Stimulated activated effector memory CD8-positive, alpha-beta T cell treated with anti-CD3 and anti-CD28 coated beads, Interleukin-12 subunit alpha, Interleukin-12 subunit beta, amount 100 ng/mL, for 72 hours (primary cell): ENCODE results near the gene ADAMTS18.
A peak's percentile ranks its signal among the peaks of the same experiment; 100 is the strongest.

Experiments
- ATAC-seq: fragments of 150-1000 bp; cut with Tn5 transposase; 2 replicates; pipeline ENCODE4 v1.10.0; 2021
- DNase-seq, 2 donors: peaks; one replicate each; pipeline ENCODE4 v3.0.0; 2021 to 2022; ENCODE audit warnings: low spot score in 2 of 2
- H3K27ac Mint-ChIP-seq: one replicate; pipeline ENCODE4 v1.8.0; 2022; ENCODE audit warnings: mild to moderate bottlenecking, mixed read lengths
- H3K36me3 Mint-ChIP-seq: one replicate; pipeline ENCODE4 v1.8.0; 2022; ENCODE audit warnings: mild to moderate bottlenecking, mixed read lengths
- H3K4me1 Mint-ChIP-seq: one replicate; pipeline ENCODE4 v1.8.0; 2022; ENCODE audit warnings: mixed read lengths
- H3K4me3 Mint-ChIP-seq: one replicate; pipeline ENCODE4 v1.8.0; 2022; ENCODE audit warnings: mild to moderate bottlenecking, mixed read lengths
- H3K9me3 Mint-ChIP-seq: one replicate; pipeline ENCODE4 v1.8.0; 2022; ENCODE audit warnings: mixed read lengths

ADAMTS18 gene

DNA sequence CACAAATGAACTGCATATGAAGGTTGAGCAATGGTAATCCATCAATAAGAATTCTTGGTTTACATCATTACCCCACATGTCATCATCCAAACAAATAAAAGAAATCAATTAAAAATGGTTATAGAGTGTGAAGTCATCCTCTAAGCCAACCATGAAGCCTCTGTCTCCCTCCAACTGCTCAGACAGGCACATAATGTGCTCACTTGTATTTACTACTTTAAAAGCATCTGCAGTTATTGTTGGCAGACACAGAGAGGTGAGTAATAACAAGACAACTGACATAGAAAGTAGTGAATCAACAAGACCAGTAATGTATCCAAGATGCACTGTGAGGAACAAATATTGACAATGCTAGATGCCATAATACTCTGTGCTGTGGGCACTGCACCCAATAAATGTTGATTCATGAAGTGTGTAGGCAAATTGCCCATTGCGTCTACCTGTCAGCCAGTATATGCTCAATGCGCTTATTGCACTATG is 20.0 kb downstream of the ADAMTS18 start:
- no peak overlapping the region for H3K27ac Mint-ChIP-seq
- H3K4me3 Mint-ChIP-seq: no peak overlapping the region
- ATAC-seq (no peak), DNase-seq (no peak)
- H3K4me1 Mint-ChIP-seq: no peaks in the 10 kb centered on the region
- H3K9me3 Mint-ChIP-seq: peaks cover 5% of the 10 kb centered on the region
- no peaks in the 10 kb centered on the region for H3K36me3 Mint-ChIP-seq

DNA sequence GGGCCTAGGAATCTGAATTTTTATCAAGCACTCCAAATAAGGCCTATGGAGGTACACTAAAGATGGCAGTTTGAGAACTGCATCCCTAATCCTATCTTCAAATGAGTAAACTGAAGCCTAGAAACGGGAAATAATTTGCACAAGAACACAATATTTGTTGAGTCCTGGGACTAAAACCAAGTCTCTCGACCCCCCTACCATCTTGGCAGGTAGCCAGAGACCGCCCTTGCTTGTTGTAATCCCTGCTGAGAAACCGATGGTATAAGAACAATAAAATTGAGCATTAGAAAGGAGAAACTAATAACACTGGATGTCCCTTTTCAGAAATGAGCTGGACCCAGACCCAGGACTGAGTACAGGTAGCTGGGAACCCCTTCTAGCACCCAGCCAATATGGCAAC is 24.4 kb downstream of the ADAMTS18 start:
- no peak overlapping the region for H3K4me3 Mint-ChIP-seq
- no peak for ATAC-seq
- no peak for DNase-seq
- H3K36me3 Mint-ChIP-seq: no peaks in the 10 kb centered on the region
- H3K4me1 Mint-ChIP-seq: no peaks in the 10 kb centered on the region
- H3K9me3 Mint-ChIP-seq: peaks cover 8% of the 10 kb centered on the region
- no peak overlapping the region for H3K27ac Mint-ChIP-seq

DNA sequence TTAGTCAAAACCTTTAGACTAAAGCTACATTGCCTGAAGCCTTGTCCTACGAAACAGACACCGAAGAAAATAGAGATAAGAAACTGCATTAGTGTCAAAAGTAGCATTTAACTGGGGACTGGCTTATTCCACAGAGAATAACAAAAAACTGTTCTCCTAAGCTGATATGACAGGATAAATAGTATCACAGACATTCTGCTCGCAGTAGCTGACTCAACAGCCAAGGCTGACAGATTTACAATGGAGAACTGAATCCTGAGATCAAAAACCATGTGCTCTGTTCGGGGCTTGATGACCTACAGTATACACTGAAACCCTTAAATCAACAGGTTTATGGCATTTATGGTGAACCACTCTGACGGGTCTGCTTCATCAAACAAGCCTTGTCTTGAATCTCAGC is 25.5 kb downstream of the ADAMTS18 start:
- DNase-seq (no peak), ATAC-seq (no peak)
- no peak overlapping the region for H3K27ac Mint-ChIP-seq
- no peaks in the 10 kb centered on the region for H3K4me1 Mint-ChIP-seq
- H3K9me3 Mint-ChIP-seq: peaks cover 8% of the 10 kb centered on the region
- H3K4me3 Mint-ChIP-seq: no peak overlapping the region
- no peaks in the 10 kb centered on the region for H3K36me3 Mint-ChIP-seq

DNA sequence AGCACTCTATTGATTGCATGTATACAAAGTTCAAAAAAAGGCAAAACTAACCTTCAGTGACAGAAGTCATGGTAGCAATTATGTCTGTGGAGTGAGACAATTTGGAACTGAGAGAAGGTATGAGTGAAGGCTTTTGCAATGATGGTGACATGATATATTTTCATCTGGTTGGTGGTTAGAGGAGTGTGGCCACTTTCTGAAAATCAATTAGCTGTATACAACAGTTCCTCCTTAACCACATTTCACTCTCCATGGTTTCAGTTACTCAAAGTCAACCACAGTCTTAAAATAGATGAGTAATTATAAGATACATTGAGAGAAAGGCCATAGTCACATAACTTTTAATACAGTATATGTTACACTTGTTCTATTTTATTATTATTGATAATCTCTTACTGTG is 26.2 kb downstream of the ADAMTS18 start:
- ATAC-seq (peak; percentile 67), DNase-seq (no peak)
- no peak overlapping the region for H3K4me3 Mint-ChIP-seq
- H3K9me3 Mint-ChIP-seq: peaks cover 8% of the 10 kb centered on the region
- no peak overlapping the region for H3K27ac Mint-ChIP-seq
- H3K36me3 Mint-ChIP-seq: no peaks in the 10 kb centered on the region
- no peaks in the 10 kb centered on the region for H3K4me1 Mint-ChIP-seq

DNA sequence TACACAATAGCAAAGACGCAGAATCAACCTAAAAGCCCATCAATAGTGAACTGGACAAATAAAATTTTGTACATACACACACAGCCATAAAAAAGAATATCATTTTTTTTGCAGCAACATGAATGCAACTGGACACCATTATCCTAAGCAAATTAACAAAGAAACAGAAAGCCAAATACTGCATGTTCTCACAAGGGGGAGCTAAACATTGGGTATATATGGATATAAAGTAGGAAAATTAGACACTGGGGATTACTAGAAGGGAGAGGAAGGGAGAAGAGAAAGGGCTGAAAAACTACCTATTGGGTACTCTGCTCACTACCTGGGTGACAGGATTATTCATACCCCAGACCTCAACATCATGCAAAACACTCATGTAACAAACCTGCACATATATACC is 28.2 kb downstream of the ADAMTS18 start:
- DNase-seq: no peak
- H3K27ac Mint-ChIP-seq: no peak overlapping the region
- H3K4me3 Mint-ChIP-seq: no peak overlapping the region
- no peaks in the 10 kb centered on the region for H3K4me1 Mint-ChIP-seq
- ATAC-seq: no peak
- peaks cover 8% of the 10 kb centered on the region for H3K9me3 Mint-ChIP-seq
- H3K36me3 Mint-ChIP-seq: no peaks in the 10 kb centered on the region

DNA sequence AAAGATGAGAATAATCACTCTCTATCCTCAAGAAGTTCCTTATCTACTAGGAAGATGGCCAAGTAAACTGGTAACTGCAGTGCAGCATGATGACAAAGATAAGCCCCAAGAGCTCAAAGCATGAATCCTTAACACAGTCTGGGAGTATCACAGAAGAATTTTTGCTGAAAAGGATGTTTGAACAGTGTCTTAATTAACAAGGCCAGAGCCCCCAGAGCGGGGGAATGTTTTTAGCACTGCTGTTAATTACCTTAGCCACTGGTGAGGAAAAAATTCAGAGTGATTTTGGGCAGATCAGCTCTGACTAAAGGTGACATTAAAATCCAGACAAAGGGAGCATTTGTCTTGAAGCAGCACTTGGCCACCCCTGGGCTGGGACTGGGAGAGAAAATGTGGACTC is 30.1 kb downstream of the ADAMTS18 start:
- no peak for DNase-seq
- Mint-ChIP-seq H3K4me1 (no peaks in the 10 kb centered on the region), H3K36me3 (no peaks in the 10 kb centered on the region), H3K9me3 (peaks cover 3% of the 10 kb centered on the region), H3K4me3 (no peak overlapping the region), H3K27ac (no peak overlapping the region)
- no peak for ATAC-seq

DNA sequence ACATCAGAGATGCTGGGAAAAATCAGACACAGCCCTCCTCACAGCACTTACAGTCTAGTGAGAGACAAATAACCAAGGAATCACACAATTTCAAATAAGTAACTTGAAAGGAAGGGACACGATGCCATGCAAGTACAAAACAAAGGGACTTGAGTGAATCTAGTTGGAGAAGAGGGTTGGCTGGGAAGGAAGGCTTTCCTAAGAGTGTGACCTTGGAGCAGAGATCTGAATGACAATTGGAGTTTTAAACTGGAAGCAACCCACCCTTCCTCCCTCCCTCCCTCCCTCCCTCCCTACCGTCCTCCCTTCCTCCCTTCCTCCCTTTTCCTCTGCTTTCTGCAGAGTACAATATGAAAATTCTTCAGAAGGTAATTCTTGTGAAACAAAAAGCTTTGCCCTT is 31.1 kb downstream of the ADAMTS18 start:
- no peaks in the 10 kb centered on the region for H3K36me3 Mint-ChIP-seq
- ATAC-seq (no peak), DNase-seq (no peak)
- H3K27ac Mint-ChIP-seq: no peak overlapping the region
- H3K4me3 Mint-ChIP-seq: no peak overlapping the region
- H3K4me1 Mint-ChIP-seq: no peaks in the 10 kb centered on the region
- peaks cover 3% of the 10 kb centered on the region for H3K9me3 Mint-ChIP-seq

DNA sequence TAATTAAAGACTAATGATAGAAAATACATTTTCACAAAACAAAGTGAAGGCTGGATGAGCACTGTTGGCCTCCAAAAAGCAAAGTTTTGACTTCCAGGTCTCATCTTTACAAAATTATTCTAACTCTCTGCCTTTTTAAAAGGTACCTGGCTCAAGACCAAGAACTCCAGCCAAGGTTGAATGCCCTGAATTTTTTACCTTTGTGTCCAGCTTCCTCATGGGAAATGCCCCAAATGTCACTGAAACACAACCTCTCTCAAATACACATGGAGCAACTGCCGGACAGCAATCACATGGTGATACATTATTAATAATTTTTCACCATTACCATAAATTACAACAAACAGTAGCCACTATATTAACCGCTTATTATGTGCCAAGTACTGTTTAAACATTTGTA is 32.2 kb downstream of the ADAMTS18 start:
- H3K27ac Mint-ChIP-seq: no peak overlapping the region
- no peaks in the 10 kb centered on the region for H3K36me3 Mint-ChIP-seq
- no peaks in the 10 kb centered on the region for H3K4me1 Mint-ChIP-seq
- H3K4me3 Mint-ChIP-seq: no peak overlapping the region
- DNase-seq (no peak), ATAC-seq (no peak)
- H3K9me3 Mint-ChIP-seq: peaks cover 3% of the 10 kb centered on the region

DNA sequence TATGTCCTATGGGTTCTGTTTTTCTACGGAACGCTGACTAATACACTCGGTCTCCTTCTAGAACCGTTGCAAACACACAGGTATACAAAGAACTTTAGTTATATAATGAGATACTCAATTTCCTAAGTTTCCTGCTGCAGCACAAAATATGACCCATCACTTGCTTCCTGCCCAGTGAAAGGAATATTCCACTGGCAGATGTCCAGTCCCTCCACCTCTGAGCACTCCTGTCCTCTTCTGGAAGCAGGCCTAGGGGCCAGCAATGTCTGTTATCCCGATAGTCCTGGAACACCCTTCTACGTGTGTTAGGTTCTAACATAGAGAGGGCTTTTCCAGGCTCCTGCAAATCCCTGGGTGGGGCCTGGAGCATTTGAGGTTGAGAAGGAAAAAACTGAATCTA is 32.7 kb downstream of the ADAMTS18 start:
- Mint-ChIP-seq H3K4me1 (no peaks in the 10 kb centered on the region), H3K36me3 (no peaks in the 10 kb centered on the region), H3K9me3 (peaks cover 1% of the 10 kb centered on the region)

DNA sequence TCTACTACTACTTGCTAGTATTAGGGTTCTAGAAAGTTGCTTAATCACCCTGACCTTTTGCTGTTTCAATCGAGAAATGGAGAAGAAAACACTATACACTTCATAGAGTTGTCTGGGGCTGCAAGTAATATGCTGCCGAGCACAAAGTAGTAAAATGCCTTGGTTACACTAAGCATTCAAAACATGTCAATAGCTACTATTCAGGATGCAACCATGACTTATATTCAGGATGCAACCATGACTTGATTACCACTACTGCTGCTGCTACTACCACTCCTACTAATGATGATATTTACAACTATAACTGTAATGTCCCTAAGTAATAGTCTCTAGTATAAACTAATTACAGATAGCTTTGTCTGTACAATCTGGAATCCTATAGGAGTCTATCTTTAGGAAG is 35.3 kb downstream of the ADAMTS18 start:
- no peak overlapping the region for H3K4me3 Mint-ChIP-seq

More for the DNA sequence above, 32.7 kb downstream of the ADAMTS18 start:
- ATAC-seq (no peak), DNase-seq (no peak)
- Mint-ChIP-seq H3K27ac (no peak overlapping the region), H3K4me3 (no peak overlapping the region)

DNA sequence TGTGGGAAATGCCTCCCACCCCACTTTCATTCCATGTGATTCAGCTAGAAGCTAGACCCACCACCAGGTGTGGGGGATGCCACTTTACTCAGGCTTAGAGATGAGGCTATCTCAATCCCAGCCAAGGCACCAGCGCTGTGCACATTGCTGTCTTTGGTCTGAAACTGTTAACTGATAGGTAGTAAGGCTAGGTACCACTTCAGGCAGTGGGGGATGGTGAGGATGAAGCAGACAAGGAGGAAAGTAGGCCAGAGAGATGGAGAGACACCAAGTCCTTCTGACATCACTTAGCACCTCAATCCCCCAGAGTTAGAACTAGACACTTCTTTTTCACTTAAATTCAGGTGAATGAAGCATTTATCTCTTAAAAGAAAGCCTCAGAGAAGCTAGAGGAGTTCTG is 35.8 kb downstream of the ADAMTS18 start:
- no peak overlapping the region for H3K27ac Mint-ChIP-seq
- no peak for DNase-seq
- ATAC-seq: no peak

More for the DNA sequence above, 35.3 kb downstream of the ADAMTS18 start:
- Mint-ChIP-seq H3K36me3 (no peaks in the 10 kb centered on the region), H3K9me3 (no peaks in the 10 kb centered on the region), H3K4me1 (no peaks in the 10 kb centered on the region), H3K27ac (no peak overlapping the region)
- ATAC-seq (no peak), DNase-seq (no peak)

DNA sequence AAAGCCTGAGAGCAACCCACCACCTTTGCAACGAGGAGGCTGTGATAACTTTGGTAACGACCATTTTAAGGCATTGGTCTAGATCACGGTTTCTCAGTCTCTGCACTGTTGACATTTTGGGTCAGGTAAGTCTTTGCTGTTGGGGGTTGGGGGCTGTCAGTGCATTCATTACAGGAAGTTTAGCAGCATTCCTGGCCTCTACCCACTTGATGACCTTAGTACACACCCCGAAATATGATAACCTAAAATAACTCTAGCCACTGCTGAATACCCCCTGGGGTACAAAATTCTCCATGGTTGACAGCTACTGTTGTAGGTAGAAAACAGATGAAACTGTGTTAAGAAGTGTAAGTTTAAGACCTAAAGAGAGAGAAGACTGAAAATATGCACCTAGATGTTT is 36.3 kb downstream of the ADAMTS18 start:
- Mint-ChIP-seq H3K36me3 (no peaks in the 10 kb centered on the region), H3K9me3 (no peaks in the 10 kb centered on the region), H3K4me1 (no peaks in the 10 kb centered on the region), H3K27ac (no peak overlapping the region), H3K4me3 (no peak overlapping the region)
- DNase-seq: no peak
- ATAC-seq: no peak

More for the DNA sequence above, 35.8 kb downstream of the ADAMTS18 start:
- H3K4me1 Mint-ChIP-seq: no peaks in the 10 kb centered on the region
- no peak overlapping the region for H3K4me3 Mint-ChIP-seq
- H3K36me3 Mint-ChIP-seq: no peaks in the 10 kb centered on the region
- no peaks in the 10 kb centered on the region for H3K9me3 Mint-ChIP-seq

DNA sequence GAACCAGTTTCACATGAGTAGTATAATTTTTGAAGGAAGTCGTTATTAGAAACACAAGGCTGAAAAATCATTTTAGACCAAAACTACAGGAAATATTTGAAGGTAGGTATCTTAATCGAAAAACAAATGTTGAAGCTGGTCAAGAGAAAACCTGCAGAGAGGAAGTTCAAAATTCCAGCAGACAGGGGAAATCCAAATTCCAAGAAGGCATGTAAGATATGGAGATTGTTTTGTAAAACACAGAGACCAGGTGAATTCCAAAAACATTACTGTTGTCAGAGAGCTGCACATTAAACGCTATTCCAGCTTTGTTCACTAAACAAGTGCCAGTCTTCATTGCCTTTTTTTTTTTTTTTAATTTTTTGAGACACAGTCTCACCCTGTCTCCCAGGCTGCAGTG is 38.4 kb downstream of the ADAMTS18 start:
- H3K9me3 Mint-ChIP-seq: no peaks in the 10 kb centered on the region
- H3K27ac Mint-ChIP-seq: no peak overlapping the region
- no peak overlapping the region for H3K4me3 Mint-ChIP-seq
- no peaks in the 10 kb centered on the region for H3K4me1 Mint-ChIP-seq
- H3K36me3 Mint-ChIP-seq: no peaks in the 10 kb centered on the region
- DNase-seq (no peak), ATAC-seq (no peak)

DNA sequence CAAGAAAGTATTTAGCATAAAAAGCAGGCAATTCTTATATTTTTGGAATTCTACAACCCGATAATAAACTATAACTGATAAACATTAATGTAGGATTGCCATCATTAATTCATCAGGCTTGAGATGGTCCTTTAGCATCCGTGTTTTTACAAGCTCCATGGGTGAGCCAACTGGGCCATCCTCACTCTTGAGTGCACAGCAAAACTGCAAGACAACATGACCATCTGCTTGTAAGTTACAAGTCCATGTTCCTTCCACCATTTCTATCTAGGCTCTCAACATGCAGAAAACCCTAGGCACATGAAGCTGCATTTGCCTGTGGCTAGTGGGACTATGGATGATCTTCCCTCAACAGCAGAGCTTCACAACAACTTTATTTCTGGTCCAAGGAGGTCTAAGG is 40.1 kb downstream of the ADAMTS18 start:
- Mint-ChIP-seq H3K9me3 (no peaks in the 10 kb centered on the region), H3K27ac (no peak overlapping the region), H3K4me3 (no peak overlapping the region), H3K36me3 (no peaks in the 10 kb centered on the region), H3K4me1 (no peaks in the 10 kb centered on the region)
- no peak for ATAC-seq
- no peak for DNase-seq

DNA sequence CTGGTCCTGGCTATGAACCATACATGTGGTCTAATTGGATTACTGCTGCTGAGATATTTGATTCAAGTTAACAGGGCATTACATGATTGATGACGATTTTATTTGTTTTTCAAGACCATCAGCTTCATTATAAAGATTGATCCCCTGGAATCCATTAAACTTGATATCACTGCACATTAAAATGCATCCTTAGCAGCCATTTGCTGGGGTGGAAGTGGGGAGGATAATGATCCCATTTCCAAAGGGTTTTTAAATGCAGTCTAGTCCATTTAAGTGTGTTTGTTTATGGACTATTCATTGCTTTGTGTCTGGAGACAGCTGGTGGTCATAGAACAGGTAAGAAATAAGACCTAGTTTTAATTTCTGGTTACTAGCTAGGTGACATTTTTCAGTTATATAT is 40.9 kb downstream of the ADAMTS18 start:
- Mint-ChIP-seq H3K9me3 (no peaks in the 10 kb centered on the region), H3K4me1 (no peaks in the 10 kb centered on the region), H3K4me3 (no peak overlapping the region), H3K27ac (no peak overlapping the region), H3K36me3 (no peaks in the 10 kb centered on the region)
- DNase-seq (no peak), ATAC-seq (no peak)

DNA sequence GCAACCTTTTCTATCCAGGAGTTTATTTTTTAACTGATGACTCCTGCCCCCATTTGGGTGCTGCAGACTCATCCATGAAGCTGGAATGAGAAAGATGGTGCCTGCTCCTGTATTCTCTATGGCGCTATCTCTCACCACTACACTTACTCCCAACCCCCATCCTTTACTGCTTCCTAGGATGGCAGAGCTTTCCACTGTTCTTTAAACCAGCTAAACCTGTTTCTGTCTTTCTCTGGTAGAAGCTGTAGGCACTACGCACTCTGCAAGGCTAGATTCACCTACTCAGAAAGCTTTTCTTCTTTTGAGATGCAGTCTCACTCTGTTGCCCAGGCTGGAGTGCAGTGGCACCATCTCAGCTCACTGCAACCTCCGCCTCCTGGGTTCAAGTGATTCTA is 47.0 kb downstream of the ADAMTS18 start:
- H3K27ac Mint-ChIP-seq: no peak overlapping the region
- no peak overlapping the region for H3K4me3 Mint-ChIP-seq
- no peak for ATAC-seq
- no peaks in the 10 kb centered on the region for H3K36me3 Mint-ChIP-seq
- H3K4me1 Mint-ChIP-seq: no peaks in the 10 kb centered on the region
- DNase-seq: no peak
- no peaks in the 10 kb centered on the region for H3K9me3 Mint-ChIP-seq
